Breast epithelium (tissue), 3 donors: ENCODE data around the gene IL24.

Source experiments
- POLR2A ChIP-seq: fragments of 450-650 bp; IDR thresholded peaks from one replicate; pipeline ENCODE4 v1.6.1; 2016; ENCODE audit warnings: antibody characterized with exemption, mild to moderate bottlenecking, moderate library complexity
- POLR2AphosphoS5 ChIP-seq, 3 donors: sonication (generic); formaldehyde crosslinking; IDR thresholded peaks; one replicate each; pipeline ENCODE4 v1.6.1; 2017; ENCODE audit warnings: antibody characterized with exemption in 3 of 3
- TF ChIP-seq, protein P1 (sequence below), 3 donors: fragments of 450-650 bp; IDR thresholded peaks; one replicate each; pipeline ENCODE4 v1.5.1; 2016 to 2017; ENCODE audit warnings: antibody characterized with exemption in 3 of 3, mild to moderate bottlenecking in 3 of 3, moderate library complexity in 3 of 3

DNA sequence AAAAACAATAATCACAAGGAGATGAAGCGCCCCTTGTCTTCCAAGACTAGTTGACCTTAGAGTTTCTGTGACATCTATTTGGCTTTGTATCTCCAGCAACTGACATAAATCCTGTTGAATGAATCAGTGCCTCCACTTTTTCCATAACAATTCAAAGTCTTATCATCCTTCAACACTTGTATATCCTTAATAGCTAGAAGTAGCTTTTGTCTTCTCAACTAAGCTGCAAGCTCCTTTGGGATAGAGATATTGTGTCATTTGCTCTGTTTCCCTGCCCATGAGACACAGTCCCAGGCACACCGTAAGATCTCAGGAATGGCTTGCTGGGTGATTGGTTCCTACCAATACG is 43.3 kb downstream of the IL24 start:
- TF ChIP-seq, protein P1, sequence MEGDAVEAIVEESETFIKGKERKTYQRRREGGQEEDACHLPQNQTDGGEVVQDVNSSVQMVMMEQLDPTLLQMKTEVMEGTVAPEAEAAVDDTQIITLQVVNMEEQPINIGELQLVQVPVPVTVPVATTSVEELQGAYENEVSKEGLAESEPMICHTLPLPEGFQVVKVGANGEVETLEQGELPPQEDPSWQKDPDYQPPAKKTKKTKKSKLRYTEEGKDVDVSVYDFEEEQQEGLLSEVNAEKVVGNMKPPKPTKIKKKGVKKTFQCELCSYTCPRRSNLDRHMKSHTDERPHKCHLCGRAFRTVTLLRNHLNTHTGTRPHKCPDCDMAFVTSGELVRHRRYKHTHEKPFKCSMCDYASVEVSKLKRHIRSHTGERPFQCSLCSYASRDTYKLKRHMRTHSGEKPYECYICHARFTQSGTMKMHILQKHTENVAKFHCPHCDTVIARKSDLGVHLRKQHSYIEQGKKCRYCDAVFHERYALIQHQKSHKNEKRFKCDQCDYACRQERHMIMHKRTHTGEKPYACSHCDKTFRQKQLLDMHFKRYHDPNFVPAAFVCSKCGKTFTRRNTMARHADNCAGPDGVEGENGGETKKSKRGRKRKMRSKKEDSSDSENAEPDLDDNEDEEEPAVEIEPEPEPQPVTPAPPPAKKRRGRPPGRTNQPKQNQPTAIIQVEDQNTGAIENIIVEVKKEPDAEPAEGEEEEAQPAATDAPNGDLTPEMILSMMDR (IDR thresholded peaks at IDR 0.05): no peak
- TF ChIP-seq POLR2AphosphoS5 (IDR thresholded peaks at IDR 0.05) (no peak), POLR2A (no peak)
